HG02678 (cell line): Measurements from ENCODE around the gene MS4A18.

Experiments
- ATAC-seq: cut with Tn5 transposase; IDR thresholded peaks from one replicate; pipeline ENCODE4 v1.9.1; 2021; ENCODE audit warnings: mild to moderate bottlenecking, moderate library complexity; ENCODE audit not compliant: unreplicated experiment

Gene MS4A18

GRCh38 chr11:60764879-60765278 lies 40.4 kb downstream of the MS4A18 start:
- ATAC-seq, result peak; percentile 37

GRCh38 chr11:60765355-60765754 lies 40.8 kb downstream of the MS4A18 start:
- ATAC-seq, result no peak

GRCh38 chr11:60766547-60766946 lies 42.0 kb downstream of the MS4A18 start:
- ATAC-seq, result no peak

- no peak for ATAC-seq
These were observed 42.9 kb downstream of the MS4A18 start for GRCh38 chr11:60767388-60767811.

GRCh38 chr11:60768202-60768601 lies 43.7 kb downstream of the MS4A18 start:
- no peak for ATAC-seq

GRCh38 chr11:60769273-60769672 lies 44.8 kb downstream of the MS4A18 start:
- ATAC-seq, result no peak

GRCh38 chr11:60769811-60770210 lies 45.3 kb downstream of the MS4A18 start:
- no peak for ATAC-seq

GRCh38 chr11:60771146-60771545 lies 46.6 kb downstream of the MS4A18 start:
- no peak for ATAC-seq

GRCh38 chr11:60771879-60772525 lies 47.5 kb downstream of the MS4A18 start:
- ATAC-seq, result no peak

GRCh38 chr11:60772666-60773065 lies 48.1 kb downstream of the MS4A18 start:
- ATAC-seq, result no peak

- no peak for ATAC-seq
These were observed 50.2 kb downstream of the MS4A18 start for GRCh38 chr11:60774726-60775125.

- ATAC-seq, result peak; percentile 83
These were observed 51.0 kb downstream of the MS4A18 start for GRCh38 chr11:60775420-60775961.

GRCh38 chr11:60776167-60776566 lies 51.6 kb downstream of the MS4A18 start:
- ATAC-seq, result no peak

GRCh38 chr11:60777106-60777505 lies 52.6 kb downstream of the MS4A18 start:
- ATAC-seq, result no peak

GRCh38 chr11:60777572-60777971 lies 53.1 kb downstream of the MS4A18 start:
- no peak for ATAC-seq

- no peak for ATAC-seq
These were observed 55.5 kb downstream of the MS4A18 start for GRCh38 chr11:60780065-60780464.

- ATAC-seq, result no peak
These were observed 56.3 kb downstream of the MS4A18 start for GRCh38 chr11:60780774-60781173.

GRCh38 chr11:60781286-60781980 lies 56.9 kb downstream of the MS4A18 start:
- ATAC-seq, result no peak

- ATAC-seq, result no peak
These were observed 57.4 kb downstream of the MS4A18 start for GRCh38 chr11:60781981-60782316.

- ATAC-seq, result no peak
These were observed 58.0 kb downstream of the MS4A18 start for GRCh38 chr11:60782393-60783140.

- no peak for ATAC-seq
These were observed 58.6 kb downstream of the MS4A18 start for GRCh38 chr11:60783141-60783484.

GRCh38 chr11:60783911-60784310 lies 59.4 kb downstream of the MS4A18 start:
- no peak for ATAC-seq
